ENCODE results near the gene TECPR2.

The TECPR2 gene

GRCh38 chr14:102469261-102469660 lies 106.5 kb downstream of the TECPR2 start:
- no peak for DNase-seq (ENCODE audit: low read depth, low spot score)

DNA sequence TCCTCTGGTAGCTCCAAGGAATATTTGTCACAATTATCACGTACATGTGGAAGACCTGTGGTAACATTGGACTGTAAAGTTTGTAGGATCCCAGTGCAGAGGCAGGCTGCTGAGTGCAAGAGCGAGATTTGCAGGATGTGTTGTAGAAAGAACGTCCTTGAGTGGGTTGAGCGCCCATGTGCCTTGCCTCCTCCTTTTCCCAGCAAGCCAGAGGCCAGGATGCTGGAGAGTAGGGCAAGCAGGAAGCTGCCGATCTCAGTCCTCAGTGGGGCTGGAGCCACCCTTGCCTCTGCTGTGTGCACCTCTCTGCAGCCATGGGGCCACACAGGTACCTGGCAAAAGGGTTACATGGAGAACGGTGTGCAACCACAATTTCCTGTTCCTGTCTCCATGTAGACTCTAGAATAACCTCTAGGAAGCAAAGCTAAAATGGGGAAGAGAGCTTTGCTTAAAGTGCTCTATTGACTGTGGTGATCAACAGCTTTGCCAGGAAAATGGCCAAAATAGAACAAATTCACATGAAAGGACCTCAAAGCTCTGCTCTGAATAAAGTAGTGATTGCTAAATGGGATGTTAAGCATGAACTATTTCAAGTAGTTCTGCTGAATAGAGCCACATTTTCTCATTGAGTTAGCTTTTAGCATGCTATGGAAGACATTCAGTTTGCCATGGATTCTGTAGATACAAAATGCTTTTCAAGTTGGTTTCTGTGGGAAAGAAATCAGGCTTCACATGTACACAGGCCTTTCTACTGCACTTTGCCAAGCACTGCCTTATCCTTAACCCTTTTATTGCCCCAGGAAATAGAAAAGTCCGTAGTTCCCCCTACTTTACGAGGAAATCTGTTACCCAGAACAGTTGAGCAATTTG lies 109.4 kb downstream of the TECPR2 start:
- DNase-seq (ENCODE audit: low read depth, low spot score) = no peak

DNA sequence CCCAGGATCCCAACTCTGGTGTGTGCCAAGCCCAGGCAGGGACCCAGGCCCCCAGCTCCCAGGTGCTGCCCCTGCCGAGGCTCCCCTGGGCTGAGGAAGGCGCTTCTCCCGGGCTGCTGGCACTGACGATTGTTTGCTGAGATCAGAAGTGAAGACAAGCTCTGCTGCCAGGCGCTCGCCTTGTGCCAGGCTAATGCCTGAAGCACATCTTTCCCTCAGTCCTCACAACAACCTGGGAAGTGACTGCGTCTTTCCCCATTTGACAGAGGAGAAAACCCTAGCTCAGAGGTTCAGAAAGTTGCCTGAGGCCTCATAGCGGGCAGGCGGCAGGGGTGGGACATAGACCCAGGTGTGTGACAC lies 110.0 kb downstream of the TECPR2 start:
- no peak for DNase-seq (ENCODE audit: low read depth, low spot score)

GRCh38 chr14:102473559-102473958 lies 110.8 kb downstream of the TECPR2 start:
- no peak for DNase-seq (ENCODE audit: low read depth, low spot score)

DNA sequence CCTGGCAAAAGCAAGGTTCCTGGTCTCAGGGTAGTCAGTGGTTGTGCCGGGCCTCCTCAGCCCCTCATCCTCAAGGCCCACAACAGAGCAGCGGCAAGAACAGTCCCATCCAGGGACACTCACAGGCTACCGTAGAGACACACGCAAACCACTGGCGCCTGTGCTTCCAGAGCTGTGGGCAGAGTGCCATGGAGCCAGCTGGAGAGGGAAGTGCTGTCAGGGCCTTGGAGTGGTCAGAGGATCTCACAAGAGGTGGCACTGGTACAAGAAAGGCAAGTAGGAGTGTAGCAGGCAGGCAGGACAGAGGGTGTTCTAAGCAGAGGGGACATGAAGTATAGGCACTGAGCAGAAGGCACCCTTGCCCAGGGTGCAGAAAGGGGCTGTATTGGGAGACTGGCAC lies 112.2 kb downstream of the TECPR2 start:
- DNase-seq (ENCODE audit: low read depth, low spot score) = no peak

DNA sequence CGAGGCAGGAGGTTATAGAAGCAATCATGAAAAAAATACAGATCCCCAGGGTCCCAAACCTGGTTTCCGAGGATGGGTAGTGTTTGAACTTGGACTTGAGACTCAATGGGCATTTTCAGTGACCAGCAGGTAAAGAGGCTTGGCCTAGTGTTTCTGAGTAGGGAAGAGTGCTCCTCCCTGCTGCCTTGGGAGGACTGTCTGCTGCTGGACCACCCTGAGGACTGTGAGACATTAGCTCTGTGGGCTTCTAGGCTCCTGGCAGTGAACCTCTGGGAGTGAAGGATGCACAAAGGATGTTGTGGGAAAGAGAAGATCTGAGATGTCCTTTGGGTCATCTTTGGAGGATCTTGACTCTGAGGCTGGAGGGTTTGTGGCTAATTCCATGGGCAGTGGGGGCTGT lies 116.4 kb downstream of the TECPR2 start:
- no peak for DNase-seq (ENCODE audit: low read depth, low spot score)

DNA sequence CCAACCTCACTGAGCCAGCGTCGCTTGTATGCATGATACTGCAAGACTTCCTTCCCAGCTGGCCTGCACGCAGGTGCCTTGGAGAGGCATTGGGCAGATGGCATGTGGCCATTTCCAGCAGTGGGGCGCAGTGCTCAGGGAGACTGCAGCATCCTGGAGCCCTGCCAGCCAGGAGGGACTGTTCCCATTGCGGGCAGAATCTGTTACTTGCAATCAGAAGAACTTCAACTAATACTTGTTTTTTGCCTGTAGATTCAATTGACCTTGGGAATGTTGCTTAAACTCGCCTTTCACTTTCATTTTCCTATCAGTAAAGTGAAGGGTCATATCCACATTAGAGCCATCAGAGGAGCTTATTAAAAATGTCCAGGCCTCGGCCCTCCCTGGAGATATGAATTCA lies 117.0 kb downstream of the TECPR2 start:
- DNase-seq (ENCODE audit: low read depth, low spot score) = no peak

GRCh38 chr14:102481371-102481770 lies 118.6 kb downstream of the TECPR2 start:
- DNase-seq (ENCODE audit: low read depth, low spot score) = no peak

DNA sequence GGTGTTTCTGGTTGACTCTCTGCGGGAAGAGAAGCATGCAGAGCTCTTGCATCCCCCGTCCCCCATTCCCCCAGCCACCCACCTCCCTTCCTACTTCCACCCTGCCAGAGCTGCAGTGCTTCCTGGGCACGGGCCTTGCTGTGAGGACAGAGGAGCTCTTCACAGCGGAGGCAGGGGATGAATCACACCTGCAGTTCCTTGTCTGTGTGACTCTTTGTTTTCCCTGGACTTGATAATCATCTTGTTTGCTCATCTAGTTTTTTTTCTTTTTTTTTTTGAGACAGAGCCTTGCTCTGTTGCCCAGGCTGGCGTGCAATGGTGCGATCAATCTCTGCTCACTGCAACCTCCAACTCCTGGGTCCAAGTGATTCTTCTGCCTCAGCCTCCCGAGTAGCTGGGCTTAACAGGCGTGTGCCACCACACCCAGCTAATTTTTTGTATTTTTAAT lies 119.1 kb downstream of the TECPR2 start:
- DNase-seq (ENCODE audit: low read depth, low spot score) = no peak

DNA sequence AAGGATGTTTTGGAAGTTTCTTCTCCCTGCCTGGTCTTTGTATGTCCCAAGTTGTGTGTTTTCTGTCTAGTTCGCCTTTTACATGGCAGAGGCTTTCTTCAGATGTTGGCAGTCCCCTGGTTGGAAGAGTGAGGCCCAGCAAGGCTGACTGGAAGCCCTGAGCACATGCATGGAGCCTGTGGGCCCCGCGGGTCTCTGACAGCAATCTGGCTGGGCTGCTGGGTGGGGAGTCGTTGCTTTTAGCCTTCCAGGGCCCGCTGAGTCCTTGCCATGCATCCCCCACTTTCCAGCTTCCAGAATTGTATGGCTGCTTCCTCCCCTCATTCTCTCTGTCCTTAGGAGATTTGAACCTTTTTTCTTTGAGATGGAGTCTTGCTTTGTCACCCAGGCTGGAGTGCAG lies 121.6 kb downstream of the TECPR2 start:
- DNase-seq (ENCODE audit: low read depth, low spot score) = no peak

DNA sequence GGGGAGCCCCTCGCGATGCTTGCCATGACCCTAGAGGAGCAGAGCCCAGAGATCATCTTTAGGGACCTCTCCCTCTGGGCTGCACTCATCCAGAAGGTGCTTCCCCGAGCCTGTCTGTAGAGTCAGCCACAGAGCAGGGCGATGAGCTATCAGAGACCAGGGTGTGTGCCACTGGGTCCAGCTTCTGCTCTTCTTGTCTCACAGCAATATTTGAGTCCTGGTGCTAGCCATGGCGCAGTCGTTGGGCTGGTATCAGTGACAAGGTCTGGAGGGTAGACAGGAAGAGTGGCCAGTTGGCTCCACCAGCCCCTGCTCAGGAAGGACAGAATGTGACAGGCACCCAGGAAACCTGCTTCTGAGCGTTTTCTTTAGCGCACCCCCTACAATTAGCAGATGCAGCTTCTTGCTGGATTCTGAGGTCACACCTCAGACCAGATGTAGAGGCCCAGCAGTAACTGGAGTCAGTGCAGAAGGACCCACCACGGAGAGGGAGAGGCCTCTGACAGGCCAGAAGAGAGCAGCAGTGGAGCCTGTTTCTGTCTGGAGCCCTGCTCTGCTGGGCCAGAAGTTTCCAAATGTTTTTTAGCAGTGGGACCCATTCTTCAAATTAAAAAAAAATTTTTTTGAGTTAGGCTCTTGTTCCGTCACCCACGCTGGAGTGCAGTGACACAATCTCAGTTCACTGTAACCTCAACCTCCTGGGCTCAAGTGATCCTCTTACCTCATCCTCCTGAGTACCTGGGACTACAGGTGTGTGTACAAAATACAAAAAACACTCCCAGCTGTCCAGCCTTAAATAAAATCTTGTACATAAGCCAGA lies 123.2 kb downstream of the TECPR2 start:
- DNase-seq (ENCODE audit: low read depth, low spot score) = no peak

- DNase-seq (ENCODE audit: low read depth, low spot score) = no peak
These were observed 123.9 kb downstream of the TECPR2 start for GRCh38 chr14:102486513-102487203.

GRCh38 chr14:102487204-102487577 lies 124.5 kb downstream of the TECPR2 start:
- no peak for DNase-seq (ENCODE audit: low read depth, low spot score)

- DNase-seq (ENCODE audit: low read depth, low spot score) = no peak
These were observed 127.7 kb downstream of the TECPR2 start for GRCh38 chr14:102490456-102490855.

DNA sequence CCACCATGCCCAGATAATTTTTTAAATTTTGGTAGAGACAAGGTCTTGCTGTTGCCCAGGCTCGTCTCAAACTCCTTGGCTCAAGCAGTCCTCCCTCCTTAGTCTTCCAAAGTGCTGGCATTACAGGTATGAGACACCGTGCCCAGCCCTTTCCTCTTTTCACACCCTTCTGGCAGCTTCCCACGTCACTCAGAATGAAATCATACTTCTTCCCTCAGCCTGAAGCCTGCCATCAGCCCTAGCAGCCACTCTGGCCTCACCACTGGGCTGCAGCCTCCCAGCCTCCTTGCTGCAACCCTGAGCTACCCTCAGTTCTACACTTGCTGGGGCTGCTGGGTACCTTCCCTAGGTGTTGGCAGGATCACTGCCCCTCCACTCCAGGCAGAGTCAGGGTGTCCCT lies 128.6 kb downstream of the TECPR2 start:
- no peak for DNase-seq (ENCODE audit: low read depth, low spot score)

- DNase-seq (ENCODE audit: low read depth, low spot score) = no peak
These were observed 129.2 kb downstream of the TECPR2 start for GRCh38 chr14:102491786-102492530.

DNA sequence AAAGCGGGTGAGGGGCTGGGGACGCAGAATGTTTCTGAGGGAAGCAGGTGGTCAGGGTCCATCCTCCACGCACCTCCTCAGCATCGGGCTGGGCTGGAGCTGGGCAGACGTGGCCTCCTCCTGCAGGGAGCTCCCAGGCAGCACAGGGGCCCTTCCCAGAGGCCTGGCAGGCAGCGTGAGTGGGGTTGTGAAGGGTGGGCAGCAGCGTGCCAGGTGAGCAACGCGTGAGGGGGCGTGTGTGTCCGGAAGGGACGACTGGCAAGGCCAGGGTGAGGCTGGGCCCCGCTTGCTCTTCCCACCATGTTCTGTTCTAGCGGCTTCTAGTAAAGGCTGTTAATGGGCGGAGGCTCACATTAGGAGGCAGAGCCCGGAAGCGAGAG lies 129.8 kb downstream of the TECPR2 start:
- DNase-seq (ENCODE audit: low read depth, low spot score) = no peak

GRCh38 chr14:102493096-102493495 lies 130.4 kb downstream of the TECPR2 start:
- no peak for DNase-seq (ENCODE audit: low read depth, low spot score)

GRCh38 chr14:102493585-102493984 lies 130.8 kb downstream of the TECPR2 start:
- no peak for DNase-seq (ENCODE audit: low read depth, low spot score)

DNA sequence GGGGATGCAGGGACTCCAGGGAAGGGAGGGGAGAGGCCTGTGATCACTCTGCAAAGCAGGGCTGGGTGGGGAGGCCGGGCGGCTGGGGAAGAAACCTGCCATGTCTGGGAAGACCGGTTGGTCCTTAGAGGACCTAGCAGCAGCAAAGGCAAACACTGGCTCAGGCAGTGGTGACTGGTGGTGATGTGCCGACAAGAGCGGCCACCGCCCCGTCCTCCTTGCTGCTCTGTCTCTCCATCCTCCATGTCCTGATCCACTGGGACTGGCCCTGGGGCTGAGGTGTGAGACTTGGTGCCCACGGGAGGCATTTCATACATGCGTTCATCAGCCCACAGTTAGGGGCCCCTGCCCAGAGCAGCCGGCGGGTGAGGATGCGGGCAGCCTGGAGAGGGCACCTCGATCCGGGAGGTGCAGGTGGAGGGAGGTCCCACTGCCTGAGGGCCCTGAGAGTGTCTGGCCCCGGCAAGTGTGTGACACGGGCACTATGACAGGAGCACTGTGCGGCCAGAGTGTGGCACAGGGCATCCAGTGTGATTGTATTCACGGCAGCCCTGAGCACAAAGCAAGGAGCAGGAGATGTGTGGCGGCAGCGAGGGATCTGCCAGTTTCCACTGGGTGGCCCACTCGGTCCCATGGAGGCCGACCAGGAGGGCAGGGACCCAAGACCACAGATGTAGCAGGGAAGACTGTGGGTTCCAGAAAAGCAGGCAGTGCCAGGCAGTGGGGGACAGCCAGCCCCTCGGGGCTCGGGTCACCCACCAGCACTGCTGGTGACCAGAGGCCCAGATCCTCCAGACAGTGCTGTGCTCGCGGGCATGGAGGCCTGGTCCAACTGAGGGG lies 133.0 kb downstream of the TECPR2 start:
- DNase-seq (ENCODE audit: low read depth, low spot score) = no peak

DNA sequence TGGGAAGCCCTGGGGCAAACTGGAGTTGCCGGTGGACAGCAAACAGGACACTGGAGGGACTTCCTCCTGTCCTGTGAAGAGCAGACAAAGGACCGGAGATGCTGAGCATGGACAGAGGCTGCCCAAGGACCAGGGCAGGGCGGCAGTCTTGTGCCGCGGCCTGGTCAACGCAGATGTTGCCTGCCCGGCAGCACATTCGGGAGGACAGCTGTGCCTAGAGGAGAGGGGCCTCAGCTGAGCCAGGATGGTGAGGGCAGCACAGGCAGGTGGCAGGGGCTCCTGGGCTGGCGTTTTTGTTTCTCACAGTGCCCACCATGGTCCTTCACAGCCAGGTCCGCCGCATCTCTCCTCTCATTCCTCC lies 133.6 kb downstream of the TECPR2 start:
- DNase-seq (ENCODE audit: low read depth, low spot score) = no peak

All from smooth muscle cell of the brain vasculature (primary cell).